ENCODE results near the gene WDR27. TPM values are rescaled to one million over a fixed set of nuclear protein-coding genes. Genes with fewer than 3 reads are reported as not detected.

Gene WDR27
- total RNA-seq, 2 experiments from 2014 or later, result 77.2 to 108 TPM

- H2AFZ ChIP-seq (ENCODE audit: low read length), result no peak overlapping the region
- no peak overlapping the region for H3K4me2 ChIP-seq (ENCODE audit: low read length)
- POLR2A ChIA-PET, result no interaction called here
- H3K4me3 ChIP-seq (ENCODE audit: low read depth, low read length, poor library complexity, severe bottlenecking), result no peak overlapping the region
- no TSS peak for BruUV-seq (replicated peaks)
- CTCF ChIA-PET (ENCODE audit: unreplicated experiment), result no interaction called here
- H3K27ac ChIP-seq (ENCODE audit: low read depth, low read length, poor library complexity, severe bottlenecking), result no peak overlapping the region
- peaks cover 7% of the 10 kb centered on the region; the same call in 1 of the 2 replicates for H3K36me3 ChIP-seq (ENCODE audit: insufficient read depth, low read length)
- intact Hi-C loops (cut with micrococcal nuclease; ENCODE audit: unreplicated experiment), result no loop called here
- H3K79me2 ChIP-seq (ENCODE audit: insufficient read depth, low read depth, low read length), result no peaks in the 10 kb centered on the region
- H4K20me1 ChIP-seq (ENCODE audit: insufficient read depth, low read length), result no peaks in the 10 kb centered on the region
- peaks cover 15% of the 10 kb centered on the region for H3K4me1 ChIP-seq (ENCODE audit: insufficient read depth, low read length, poor library complexity, severe bottlenecking)
- TF ChIP-seq EZH2phosphoT487 (IDR thresholded peaks at IDR 0.05; ENCODE audit: borderline replicate concordance, low read depth, low read length), result no peak
- TF ChIP-seq, protein P1, sequence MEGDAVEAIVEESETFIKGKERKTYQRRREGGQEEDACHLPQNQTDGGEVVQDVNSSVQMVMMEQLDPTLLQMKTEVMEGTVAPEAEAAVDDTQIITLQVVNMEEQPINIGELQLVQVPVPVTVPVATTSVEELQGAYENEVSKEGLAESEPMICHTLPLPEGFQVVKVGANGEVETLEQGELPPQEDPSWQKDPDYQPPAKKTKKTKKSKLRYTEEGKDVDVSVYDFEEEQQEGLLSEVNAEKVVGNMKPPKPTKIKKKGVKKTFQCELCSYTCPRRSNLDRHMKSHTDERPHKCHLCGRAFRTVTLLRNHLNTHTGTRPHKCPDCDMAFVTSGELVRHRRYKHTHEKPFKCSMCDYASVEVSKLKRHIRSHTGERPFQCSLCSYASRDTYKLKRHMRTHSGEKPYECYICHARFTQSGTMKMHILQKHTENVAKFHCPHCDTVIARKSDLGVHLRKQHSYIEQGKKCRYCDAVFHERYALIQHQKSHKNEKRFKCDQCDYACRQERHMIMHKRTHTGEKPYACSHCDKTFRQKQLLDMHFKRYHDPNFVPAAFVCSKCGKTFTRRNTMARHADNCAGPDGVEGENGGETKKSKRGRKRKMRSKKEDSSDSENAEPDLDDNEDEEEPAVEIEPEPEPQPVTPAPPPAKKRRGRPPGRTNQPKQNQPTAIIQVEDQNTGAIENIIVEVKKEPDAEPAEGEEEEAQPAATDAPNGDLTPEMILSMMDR (conservative IDR thresholded peaks at IDR 0.05; ENCODE audit: low read length), result no peak
- no peak for DNase-seq (ENCODE audit: low spot score)
- no peaks in the 10 kb centered on the region for H3K9me3 ChIP-seq (ENCODE audit: low read length)
- no peaks in the 10 kb centered on the region for H3K9me2 ChIP-seq (ENCODE audit: insufficient read depth, low read length)
Measured at GRCh38 chr6:169557887-169558286, 143.9 kb downstream of the WDR27 start.

DNA sequence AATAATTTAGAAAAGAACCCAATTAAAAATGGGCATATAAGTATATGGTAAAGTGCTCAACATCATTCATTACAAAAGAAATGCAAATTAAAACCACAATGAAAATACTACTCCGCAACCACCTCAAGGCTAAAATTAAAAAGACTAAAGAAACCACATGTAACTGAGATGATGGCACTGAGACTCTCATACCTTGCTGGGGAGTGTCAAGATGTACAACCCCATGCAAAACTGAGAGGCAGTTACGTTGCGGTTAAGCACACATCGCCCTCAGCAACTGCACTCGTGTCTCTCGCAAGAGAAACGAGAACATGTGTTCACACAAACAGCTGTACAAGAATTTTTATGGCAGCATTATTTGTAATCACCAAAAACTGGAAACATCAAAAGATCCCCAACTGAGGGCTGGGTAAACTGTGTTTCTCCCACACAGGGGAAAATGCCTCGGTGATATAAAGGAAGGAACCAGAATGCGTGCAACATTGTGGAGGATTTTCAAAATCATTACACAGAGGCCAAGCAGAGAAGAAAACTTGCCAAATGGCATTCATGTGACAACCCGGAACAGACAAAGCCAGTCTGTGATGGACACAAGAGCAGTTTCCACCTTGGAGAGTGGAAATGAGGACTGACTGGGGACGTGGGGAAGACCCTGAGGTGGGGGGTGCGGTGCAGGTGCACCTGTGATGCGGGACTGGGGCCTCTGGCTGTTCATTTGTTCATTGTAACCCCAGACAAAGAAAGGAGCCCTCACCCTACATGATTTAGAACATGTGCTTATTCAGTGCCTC lies 144.9 kb downstream of the WDR27 start:
- ChIA-PET CTCF (ENCODE audit: unreplicated experiment) (no interaction called here), POLR2A (no interaction called here)
- no peaks in the 10 kb centered on the region for H4K20me1 ChIP-seq (ENCODE audit: insufficient read depth, low read length)
- peak overlapping the region; percentile 16 for H3K27ac ChIP-seq (ENCODE audit: low read depth, low read length, poor library complexity, severe bottlenecking)
- H3K9me3 ChIP-seq (ENCODE audit: low read length), result no peaks in the 10 kb centered on the region
- no TSS peak for BruUV-seq (replicated peaks)
- intact Hi-C loops (cut with micrococcal nuclease; ENCODE audit: unreplicated experiment), result no loop called here
- DNase-seq (ENCODE audit: low spot score), result peak; percentile 34
- TF ChIP-seq, protein P1 (conservative IDR thresholded peaks at IDR 0.05; ENCODE audit: low read length), result no peak
- no peak for TF ChIP-seq EZH2phosphoT487 (IDR thresholded peaks at IDR 0.05; ENCODE audit: borderline replicate concordance, low read depth, low read length)
- no peak overlapping the region for H3K4me3 ChIP-seq (ENCODE audit: low read depth, low read length, poor library complexity, severe bottlenecking)
- peak overlapping the region; percentile 44 for H3K4me2 ChIP-seq (ENCODE audit: low read length)
- H3K36me3 ChIP-seq (ENCODE audit: insufficient read depth, low read length), result peaks cover 7% of the 10 kb centered on the region; the same call in 1 of the 2 replicates
- peaks cover 15% of the 10 kb centered on the region for H3K4me1 ChIP-seq (ENCODE audit: insufficient read depth, low read length, poor library complexity, severe bottlenecking)
- peak overlapping the region; percentile 29; the same call in 1 of the 2 replicates for H2AFZ ChIP-seq (ENCODE audit: low read length)
- H3K79me2 ChIP-seq (ENCODE audit: insufficient read depth, low read depth, low read length), result no peaks in the 10 kb centered on the region
- no peaks in the 10 kb centered on the region for H3K9me2 ChIP-seq (ENCODE audit: insufficient read depth, low read length)

- Histone ChIP-seq H3K9me2 (ENCODE audit: insufficient read depth, low read length) (no peaks in the 10 kb centered on the region), H2AFZ (ENCODE audit: low read length) (peak overlapping the region; percentile 29; the same call in 1 of the 2 replicates), H3K4me2 (ENCODE audit: low read length) (peak overlapping the region; percentile 44), H3K9me3 (ENCODE audit: low read length) (no peaks in the 10 kb centered on the region), H3K27ac (ENCODE audit: low read depth, low read length, poor library complexity, severe bottlenecking) (no peak overlapping the region), H3K4me1 (ENCODE audit: insufficient read depth, low read length, poor library complexity, severe bottlenecking) (peaks cover 15% of the 10 kb centered on the region), H3K36me3 (ENCODE audit: insufficient read depth, low read length) (peaks cover 7% of the 10 kb centered on the region; the same call in 1 of the 2 replicates), H3K4me3 (ENCODE audit: low read depth, low read length, poor library complexity, severe bottlenecking) (no peak overlapping the region), H3K79me2 (ENCODE audit: insufficient read depth, low read depth, low read length) (no peaks in the 10 kb centered on the region), H4K20me1 (ENCODE audit: insufficient read depth, low read length) (no peaks in the 10 kb centered on the region)
- BruUV-seq (replicated peaks), result no TSS peak
- POLR2A ChIA-PET, result no interaction called here
- no peak for DNase-seq (ENCODE audit: low spot score)
- intact Hi-C loops (cut with micrococcal nuclease; ENCODE audit: unreplicated experiment), result no loop called here
- no peak for TF ChIP-seq EZH2phosphoT487 (IDR thresholded peaks at IDR 0.05; ENCODE audit: borderline replicate concordance, low read depth, low read length)
- TF ChIP-seq, protein P1 (conservative IDR thresholded peaks at IDR 0.05; ENCODE audit: low read length), result no peak
- CTCF ChIA-PET (ENCODE audit: unreplicated experiment), result no interaction called here
Measured at GRCh38 chr6:169555971-169556617, 145.7 kb downstream of the WDR27 start.
